ENCODE measurements around the gene PTPRD. TPM values are rescaled to one million over a fixed set of nuclear protein-coding genes. Genes with fewer than 3 reads are reported as not detected.

PTPRD gene
- total and polyA plus RNA-seq, 9 donors: 16.2 to 231 (median 85.8) TPM

GRCh38 chr9:9752722-9753121, 860.1 kb downstream of the PTPRD start:
- no peak overlapping the region for H3K4me3 ChIP-seq
- no peaks in the 10 kb centered on the region for H3K27me3 ChIP-seq
- peak in 1 of 5 donors; percentile 43 for DNase-seq
- TF ChIP-seq EP300 (IDR thresholded peaks at IDR 0.05): no peak
- no peak for TF ChIP-seq CTCF (IDR thresholded peaks at IDR 0.05)
- no peak for TF ChIP-seq POLR2A (IDR thresholded peaks at IDR 0.05)
- no peaks in the 10 kb centered on the region for H3K4me1 ChIP-seq (ENCODE audit: insufficient read depth)
- no peak overlapping the region for H3K27ac ChIP-seq
- H3K36me3 ChIP-seq: no peaks in the 10 kb centered on the region
- H3K9me3 ChIP-seq: no peaks in the 10 kb centered on the region
- 18 to 35% (median 30%) methylated on average over 2 of the region's 2 CpGs for WGBS, 3 donors
- intact Hi-C loops (cut with DNase I): no loop called here

- Histone ChIP-seq H3K27ac (no peak overlapping the region), H3K4me1 (ENCODE audit: insufficient read depth) (no peaks in the 10 kb centered on the region), H3K27me3 (no peaks in the 10 kb centered on the region), H3K9me3 (no peaks in the 10 kb centered on the region), H3K4me3 (no peak overlapping the region), H3K36me3 (no peaks in the 10 kb centered on the region)
- TF ChIP-seq CTCF (IDR thresholded peaks at IDR 0.05) (no peak), EP300 (IDR thresholded peaks at IDR 0.05) (no peak), POLR2A (IDR thresholded peaks at IDR 0.05) (no peak)
- no peak for DNase-seq
- WGBS, 3 donors: 52 to 61% (median 56%) methylated on average over 4 of the region's 4 CpGs
- intact Hi-C loops (cut with DNase I): no loop called here
Observed at GRCh38 chr9:9751996-9752395, 860.8 kb downstream of the PTPRD start.

- Histone ChIP-seq H3K27me3 (no peaks in the 10 kb centered on the region), H3K36me3 (no peaks in the 10 kb centered on the region), H3K9me3 (no peaks in the 10 kb centered on the region), H3K4me3 (no peak overlapping the region), H3K27ac (no peak overlapping the region), H3K4me1 (ENCODE audit: insufficient read depth) (no peaks in the 10 kb centered on the region)
- DNase-seq: no peak
- no peak for TF ChIP-seq POLR2A (IDR thresholded peaks at IDR 0.05)
- no peak for TF ChIP-seq EP300 (IDR thresholded peaks at IDR 0.05)
- no peak for TF ChIP-seq CTCF (IDR thresholded peaks at IDR 0.05)
- 76 to 91% (median 90%) methylated on average over 3 of the region's 3 CpGs for WGBS, 3 donors
- intact Hi-C loops (cut with DNase I): no loop called here
Observed at GRCh38 chr9:9750719-9751118, 862.1 kb downstream of the PTPRD start.

- Histone ChIP-seq H3K9me3 (no peaks in the 10 kb centered on the region), H3K36me3 (no peaks in the 10 kb centered on the region), H3K4me3 (no peak overlapping the region), H3K4me1 (ENCODE audit: insufficient read depth) (no peaks in the 10 kb centered on the region), H3K27ac (no peak overlapping the region), H3K27me3 (no peaks in the 10 kb centered on the region)
- 75 to 91% (median 90%) methylated on average over 1 of the region's 1 CpG for WGBS, 3 donors
- intact Hi-C loops (cut with DNase I): no loop called here
- DNase-seq: no peak
- TF ChIP-seq POLR2A (IDR thresholded peaks at IDR 0.05) (no peak), EP300 (IDR thresholded peaks at IDR 0.05) (no peak), CTCF (IDR thresholded peaks at IDR 0.05) (no peak)
Observed at GRCh38 chr9:9749591-9749990, 863.2 kb downstream of the PTPRD start.

GRCh38 chr9:9747787-9748186, 865.0 kb downstream of the PTPRD start:
- Histone ChIP-seq H3K36me3 (no peaks in the 10 kb centered on the region), H3K9me3 (no peaks in the 10 kb centered on the region), H3K4me3 (no peak overlapping the region), H3K27me3 (no peaks in the 10 kb centered on the region), H3K27ac (no peak overlapping the region), H3K4me1 (ENCODE audit: insufficient read depth) (no peaks in the 10 kb centered on the region)
- DNase-seq: no peak
- 46 to 55% (median 52%) methylated on average over 4 of the region's 4 CpGs for WGBS, 3 donors
- TF ChIP-seq EP300 (IDR thresholded peaks at IDR 0.05) (no peak), POLR2A (IDR thresholded peaks at IDR 0.05) (no peak), CTCF (IDR thresholded peaks at IDR 0.05) (no peak)
- intact Hi-C loops (cut with DNase I): no loop called here

Data from ovary (tissue), 9 donors.